ENCODE measurements around the gene MEIOSIN. TPM values are rescaled to one million over a fixed set of nuclear protein-coding genes. Genes with fewer than 3 reads are reported as not detected.
A peak's percentile ranks its signal among the peaks of the same experiment; 100 is the strongest.

Gene MEIOSIN
- total and polyA plus RNA-seq, 9 of the 15 experiments (the other 6 are each of a cell fraction or from before 2014, with no cell fraction given): 0.06 to 2.0 (median 0.76) TPM

DNA sequence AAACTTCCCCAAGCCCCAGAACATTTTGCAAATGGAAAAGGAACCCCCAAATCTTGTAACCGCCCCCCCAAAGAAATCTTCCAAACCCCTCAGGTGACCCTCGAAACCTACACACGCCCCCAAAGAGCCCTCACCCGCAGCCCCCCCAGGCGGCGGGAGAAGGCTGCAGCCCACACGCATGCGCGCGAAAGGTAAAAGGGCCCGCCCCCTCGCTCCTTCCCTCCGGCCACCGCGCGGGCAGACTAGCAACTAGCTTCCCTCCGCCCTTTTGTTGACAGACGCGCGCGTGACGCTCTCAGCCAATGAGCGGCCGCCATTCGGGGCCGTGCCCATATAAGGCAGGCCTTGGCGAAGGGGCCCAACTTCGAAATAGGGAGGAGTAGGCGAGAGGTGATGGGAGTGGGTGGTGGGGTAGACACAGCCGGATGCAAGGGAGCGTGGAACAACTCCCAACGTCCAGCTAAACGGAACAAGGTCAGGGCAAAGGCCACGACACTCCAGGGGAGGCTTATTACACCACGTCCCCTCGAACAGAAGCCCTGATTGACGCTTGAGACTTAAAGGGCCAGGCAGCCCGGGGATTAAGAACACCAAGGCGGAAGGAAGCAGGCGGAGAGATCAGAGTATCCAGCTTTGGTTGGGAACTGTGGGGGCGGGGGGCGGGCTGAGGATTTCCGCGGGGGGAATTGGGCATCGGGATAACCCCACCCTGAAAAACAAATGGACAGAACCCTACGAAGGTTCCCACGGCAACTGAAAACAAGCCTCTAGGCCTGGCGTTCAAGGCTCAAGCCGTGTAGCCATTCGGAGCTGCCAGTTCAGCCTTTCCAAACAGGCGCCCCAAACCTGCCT lies 15.9 kb upstream of the MEIOSIN start (continued):
- TF ChIP-seq, protein P1, sequence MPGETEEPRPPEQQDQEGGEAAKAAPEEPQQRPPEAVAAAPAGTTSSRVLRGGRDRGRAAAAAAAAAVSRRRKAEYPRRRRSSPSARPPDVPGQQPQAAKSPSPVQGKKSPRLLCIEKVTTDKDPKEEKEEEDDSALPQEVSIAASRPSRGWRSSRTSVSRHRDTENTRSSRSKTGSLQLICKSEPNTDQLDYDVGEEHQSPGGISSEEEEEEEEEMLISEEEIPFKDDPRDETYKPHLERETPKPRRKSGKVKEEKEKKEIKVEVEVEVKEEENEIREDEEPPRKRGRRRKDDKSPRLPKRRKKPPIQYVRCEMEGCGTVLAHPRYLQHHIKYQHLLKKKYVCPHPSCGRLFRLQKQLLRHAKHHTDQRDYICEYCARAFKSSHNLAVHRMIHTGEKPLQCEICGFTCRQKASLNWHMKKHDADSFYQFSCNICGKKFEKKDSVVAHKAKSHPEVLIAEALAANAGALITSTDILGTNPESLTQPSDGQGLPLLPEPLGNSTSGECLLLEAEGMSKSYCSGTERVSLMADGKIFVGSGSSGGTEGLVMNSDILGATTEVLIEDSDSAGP (CRISPR knock-in tag; IDR thresholded peaks at IDR 0.05): peak; percentile 98
- TF ChIP-seq BRCA1 (IDR thresholded peaks at IDR 0.05) (no peak), BRCA1 (CRISPR knock-in tag; IDR thresholded peaks at IDR 0.05) (no peak), SRSF1 (IDR thresholded peaks at IDR 0.05; ENCODE audit: low read depth, low read length) (no peak), BRF1 (IDR thresholded peaks at IDR 0.05; ENCODE audit: borderline replicate concordance, extremely low read depth, insufficient read length) (no peak), LCOR (CRISPR knock-in tag; IDR thresholded peaks at IDR 0.05) (peak; percentile 79), ZFP30 (CRISPR knock-in tag; IDR thresholded peaks at IDR 0.05; ENCODE audit: borderline replicate concordance) (no peak), KLF16 (IDR thresholded peaks at IDR 0.05) (no peak), PHB2 (IDR thresholded peaks at IDR 0.05; ENCODE audit: low read depth) (no peak), KLF13 (tag; IDR thresholded peaks at IDR 0.05; ENCODE audit: borderline replicate concordance, low read depth) (peak; percentile 70), PHF21A (IDR thresholded peaks at IDR 0.05; ENCODE audit: borderline replicate concordance, low read depth) (0 out of 2 replicates have a peak, but pooled peaks have one; percentile 19), CREB1 (IDR thresholded peaks at IDR 0.05) (peak; percentile 75), CREB1 (CRISPR knock-in tag; IDR thresholded peaks at IDR 0.05) (peak; percentile 88), SRSF9 (IDR thresholded peaks at IDR 0.05; ENCODE audit: borderline replicate concordance, low read depth, low read length) (no peak), LARP7 (IDR thresholded peaks at IDR 0.05) (no peak), RBM25 (IDR thresholded peaks at IDR 0.05; ENCODE audit: low read depth, low read length, severe bottlenecking) (peak; percentile 85), FOXA3 (CRISPR knock-in tag; conservative IDR thresholded peaks at IDR 0.05 in 1 of 2, IDR thresholded peaks at IDR 0.05 in 1 of 2) (peak; percentile 70 to 82), NFXL1 (CRISPR knock-in tag; IDR thresholded peaks at IDR 0.05) (no peak), RHOXF2B (CRISPR knock-in tag; conservative IDR thresholded peaks at IDR 0.05) (no peak), MCM5 (IDR thresholded peaks at IDR 0.05; ENCODE audit: low read depth) (no peak)
- TF ChIP-seq, protein P2, sequence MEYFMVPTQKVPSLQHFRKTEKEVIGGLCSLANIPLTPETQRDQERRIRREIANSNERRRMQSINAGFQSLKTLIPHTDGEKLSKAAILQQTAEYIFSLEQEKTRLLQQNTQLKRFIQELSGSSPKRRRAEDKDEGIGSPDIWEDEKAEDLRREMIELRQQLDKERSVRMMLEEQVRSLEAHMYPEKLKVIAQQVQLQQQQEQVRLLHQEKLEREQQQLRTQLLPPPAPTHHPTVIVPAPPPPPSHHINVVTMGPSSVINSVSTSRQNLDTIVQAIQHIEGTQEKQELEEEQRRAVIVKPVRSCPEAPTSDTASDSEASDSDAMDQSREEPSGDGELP (CRISPR knock-in tag; IDR thresholded peaks at IDR 0.05; ENCODE audit: borderline replicate concordance): peak; percentile 95
- TF ChIP-seq, protein P3, sequence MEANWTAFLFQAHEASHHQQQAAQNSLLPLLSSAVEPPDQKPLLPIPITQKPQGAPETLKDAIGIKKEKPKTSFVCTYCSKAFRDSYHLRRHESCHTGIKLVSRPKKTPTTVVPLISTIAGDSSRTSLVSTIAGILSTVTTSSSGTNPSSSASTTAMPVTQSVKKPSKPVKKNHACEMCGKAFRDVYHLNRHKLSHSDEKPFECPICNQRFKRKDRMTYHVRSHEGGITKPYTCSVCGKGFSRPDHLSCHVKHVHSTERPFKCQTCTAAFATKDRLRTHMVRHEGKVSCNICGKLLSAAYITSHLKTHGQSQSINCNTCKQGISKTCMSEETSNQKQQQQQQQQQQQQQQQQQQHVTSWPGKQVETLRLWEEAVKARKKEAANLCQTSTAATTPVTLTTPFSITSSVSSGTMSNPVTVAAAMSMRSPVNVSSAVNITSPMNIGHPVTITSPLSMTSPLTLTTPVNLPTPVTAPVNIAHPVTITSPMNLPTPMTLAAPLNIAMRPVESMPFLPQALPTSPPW (CRISPR knock-in tag; IDR thresholded peaks at IDR 0.05): peak; percentile 98
- TF ChIP-seq, protein P4, sequence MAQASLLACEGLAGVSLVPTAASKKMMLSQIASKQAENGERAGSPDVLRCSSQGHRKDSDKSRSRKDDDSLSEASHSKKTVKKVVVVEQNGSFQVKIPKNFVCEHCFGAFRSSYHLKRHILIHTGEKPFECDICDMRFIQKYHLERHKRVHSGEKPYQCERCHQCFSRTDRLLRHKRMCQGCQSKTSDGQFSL (CRISPR knock-in tag; IDR thresholded peaks at IDR 0.05): peak; percentile 63
- TF ChIP-seq, protein P4 (tag; IDR thresholded peaks at IDR 0.05): peak in 1 of 2 experiments; percentile 68; a peak in 1 of 4 replicates
